MG63 (cell line): ENCODE results near the gene LRRC18. TPM values are rescaled to one million over a fixed set of nuclear protein-coding genes. Genes with fewer than 3 reads are reported as not detected.

ENCODE experiments used
- DNase-seq: peaks from one replicate; pipeline ENCODE4 v3.0.0-alpha.2; 2020
- H3K27me3 ChIP-seq: fragments of 250-450 bp; sonication (Bioruptor Pico); 2 replicates; pipeline ENCODE4 v1.5.1; 2020; ENCODE audit warnings: mild to moderate bottlenecking, moderate library complexity
- H3K36me3 ChIP-seq: fragments of 250-450 bp; sonication (Bioruptor Pico); 2 replicates; pipeline ENCODE4 v1.5.1; 2020; ENCODE audit warnings: mild to moderate bottlenecking, moderate library complexity
- H3K4me3 ChIP-seq: fragments of 250-450 bp; sonication (Bioruptor Pico); 2 replicates; pipeline ENCODE4 v1.5.1; 2020; ENCODE audit warnings: mild to moderate bottlenecking, moderate library complexity
- H3K9me3 ChIP-seq: fragments of 250-450 bp; sonication (Bioruptor Pico); 2 replicates; pipeline ENCODE4 v1.5.1; 2020; ENCODE audit warnings: mild to moderate bottlenecking, moderate library complexity
- total RNA-seq: library from RNA; depleted of rRNA; stranded (reverse); fragments of >200 nt; shearing (Covaris generic); gene quantifications from 2 replicates; pipeline ENCODE4 v1.2.3, GENCODE V29; 2014; ENCODE audit warnings: low replicate concordance; rRNA removed

The LRRC18 gene
- total RNA-seq, 1 experiment from 2014 or later: not detected

GRCh38 chr10:48872234-48872633 lies 67.4 kb downstream of the LRRC18 start:
- no peak for DNase-seq
- Histone ChIP-seq H3K36me3 (no peaks in the 10 kb centered on the region), H3K9me3 (no peaks in the 10 kb centered on the region), H3K4me3 (no peak overlapping the region), H3K27me3 (no peaks in the 10 kb centered on the region)

Other genes with a start within 250 kb of the LRRC18 start
- gene VSTM4, start 175.7 kb upstream of the LRRC18 start, total RNA-seq: 1.7 and 2.8 TPM in 2 replicates
- gene FAM170B, start 194.2 kb upstream of the LRRC18 start, total RNA-seq: not detected in 2 replicates
- gene TMEM273, start 248.6 kb upstream of the LRRC18 start, total RNA-seq: not detected in 2 replicates